GM12878 (cell line): ENCODE measurements around the gene AKAP5.

Source experiments
- CEBPB ChIP-seq, 2 experiments: fragments of 150-350 bp in 1 of 2; IDR thresholded peaks; 2 replicates each; pipeline ENCODE4 v1.6.1; 2012 to 2014; ENCODE audit warnings: low read depth in 2 of 2, low read length in 2 of 2, borderline replicate concordance in 1 of 2, inconsistent platforms in 1 of 2
- CTCF ChIP-seq, 3 experiments: IDR thresholded peaks in 2 of 3; conservative IDR thresholded peaks in 1 of 3; 2 replicates each; pipeline ENCODE4 v1.5.1; 2011; ENCODE audit warnings: low read depth in 3 of 3, low read length in 3 of 3, mild to moderate bottlenecking in 3 of 3, control low read depth in 2 of 3, moderate library complexity in 2 of 3, inconsistent platforms in 1 of 3, mixed read lengths in 1 of 3; ENCODE audit not compliant: control insufficient read depth in 2 of 3, insufficient read depth in 1 of 3; ENCODE audit errors: extremely low read depth in 1 of 3
- MAX ChIP-seq: IDR thresholded peaks from 2 replicates; pipeline ENCODE4 v1.6.1; 2012; ENCODE audit warnings: low read depth, low read length, improper control_type of control experiment
- POLR2A ChIP-seq: IDR thresholded peaks from 2 replicates; pipeline ENCODE4 v1.6.1; 2011; ENCODE audit warnings: low read depth, mild to moderate bottlenecking, low read length
- RCOR1 ChIP-seq: conservative IDR thresholded peaks from 2 replicates; pipeline ENCODE4 v1.6.1; 2012; ENCODE audit warnings: low read depth, low read length, improper control_type of control experiment
- SUZ12 ChIP-seq: fragments of 200-600 bp; sonication (generic); IDR thresholded peaks from one replicate; pipeline ENCODE4 v1.6.1; 2018; ENCODE audit warnings: antibody characterized with exemption, mild to moderate bottlenecking; ENCODE audit not compliant: unreplicated experiment
- USF1 ChIP-seq: IDR thresholded peaks from 2 replicates; pipeline ENCODE4 v1.6.1; 2011; ENCODE audit warnings: borderline replicate concordance, low read depth, mild to moderate bottlenecking, moderate library complexity, mixed read lengths, low read length; ENCODE audit not compliant: insufficient read depth; ENCODE audit errors: extremely low read length
- YY1 ChIP-seq: IDR thresholded peaks from 2 replicates; pipeline ENCODE4 v1.6.1; 2011; ENCODE audit warnings: low read depth, mild to moderate bottlenecking, low read length

- no peak for TF ChIP-seq POLR2A
- TF ChIP-seq SUZ12 = no peak
- no peak for TF ChIP-seq YY1
- TF ChIP-seq CTCF (IDR thresholded peaks at IDR 0.05 in 2 of 3, conservative IDR thresholded peaks at IDR 0.05 in 1 of 3; ENCODE audit: control insufficient read depth in 2 of 3, extremely low read depth in 1 of 3, insufficient read depth in 1 of 3, low read depth in 3 of 3, low read length in 3 of 3) = no peak
- TF ChIP-seq CEBPB (IDR thresholded peaks at IDR 0.05; ENCODE audit: borderline replicate concordance in 1 of 2, low read depth in 2 of 2, low read length in 2 of 2) = no peak
- TF ChIP-seq USF1 = no peak
- TF ChIP-seq RCOR1 = no peak
- TF ChIP-seq MAX = no peak
Measured at GRCh38 chr14:64421166-64421565, 44.1 kb upstream of the AKAP5 start.
